ENCODE data around the gene DPEP2NB. TPM values are rescaled to one million over a fixed set of nuclear protein-coding genes. Genes with fewer than 3 reads are reported as not detected.

DPEP2NB gene
- total RNA-seq, 3 donors from 2014 or later = not detected

- DNase-seq (no peak), ATAC-seq (no peak)
- TF ChIP-seq, protein P1, sequence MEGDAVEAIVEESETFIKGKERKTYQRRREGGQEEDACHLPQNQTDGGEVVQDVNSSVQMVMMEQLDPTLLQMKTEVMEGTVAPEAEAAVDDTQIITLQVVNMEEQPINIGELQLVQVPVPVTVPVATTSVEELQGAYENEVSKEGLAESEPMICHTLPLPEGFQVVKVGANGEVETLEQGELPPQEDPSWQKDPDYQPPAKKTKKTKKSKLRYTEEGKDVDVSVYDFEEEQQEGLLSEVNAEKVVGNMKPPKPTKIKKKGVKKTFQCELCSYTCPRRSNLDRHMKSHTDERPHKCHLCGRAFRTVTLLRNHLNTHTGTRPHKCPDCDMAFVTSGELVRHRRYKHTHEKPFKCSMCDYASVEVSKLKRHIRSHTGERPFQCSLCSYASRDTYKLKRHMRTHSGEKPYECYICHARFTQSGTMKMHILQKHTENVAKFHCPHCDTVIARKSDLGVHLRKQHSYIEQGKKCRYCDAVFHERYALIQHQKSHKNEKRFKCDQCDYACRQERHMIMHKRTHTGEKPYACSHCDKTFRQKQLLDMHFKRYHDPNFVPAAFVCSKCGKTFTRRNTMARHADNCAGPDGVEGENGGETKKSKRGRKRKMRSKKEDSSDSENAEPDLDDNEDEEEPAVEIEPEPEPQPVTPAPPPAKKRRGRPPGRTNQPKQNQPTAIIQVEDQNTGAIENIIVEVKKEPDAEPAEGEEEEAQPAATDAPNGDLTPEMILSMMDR (IDR thresholded peaks at IDR 0.05) = no peak
- intact Hi-C loops (cut with DNase I, micrococcal nuclease) = no loop called here
- H3K36me3 ChIP-seq (ENCODE audit: low read depth) = no peaks in the 10 kb centered on the region
- peaks cover 22% of the 10 kb centered on the region for H3K4me1 ChIP-seq (ENCODE audit: low read depth)
- no peaks in the 10 kb centered on the region for H3K9me3 ChIP-seq
- H3K4me3 ChIP-seq = no peak overlapping the region
These were observed 49.8 kb downstream of the DPEP2NB start for GRCh38 chr16:67965668-67966548.

GRCh38 chr16:67964477-67965131, 51.1 kb downstream of the DPEP2NB start:
- intact Hi-C loops (cut with DNase I, micrococcal nuclease) = no loop called here
- DNase-seq (no peak), ATAC-seq (no peak)
- Histone ChIP-seq H3K9me3 (no peaks in the 10 kb centered on the region), H3K36me3 (ENCODE audit: low read depth) (no peaks in the 10 kb centered on the region), H3K4me1 (ENCODE audit: low read depth) (peaks cover 22% of the 10 kb centered on the region), H3K4me3 (no peak overlapping the region)
- TF ChIP-seq, protein P1 (IDR thresholded peaks at IDR 0.05) = no peak

- H3K4me1 ChIP-seq (ENCODE audit: low read depth) = peaks cover 27% of the 10 kb centered on the region
- H3K4me3 ChIP-seq = no peak overlapping the region
- no peaks in the 10 kb centered on the region for H3K9me3 ChIP-seq
- TF ChIP-seq, protein P1 (IDR thresholded peaks at IDR 0.05) = no peak
- H3K36me3 ChIP-seq (ENCODE audit: low read depth) = no peaks in the 10 kb centered on the region
- DNase-seq (no peak), ATAC-seq (no peak)
- intact Hi-C loops (cut with DNase I, micrococcal nuclease) = no loop called here
These were observed 51.9 kb downstream of the DPEP2NB start for GRCh38 chr16:67963662-67964321.

Other genes starting within 250 kb of the DPEP2NB start
- gene RANBP10, start 209.4 kb downstream of the DPEP2NB start, total RNA-seq = 10 to 100 TPM; 19.6 to 24.1 (median 20.6) TPM
- 1 to 10 TPM in 1 of 3 donors, under 1 TPM in 2; 0.41 to 2.0 (median 0.48) TPM for gene TSNAXIP1, start 209.0 kb downstream of the DPEP2NB start, total RNA-seq
- 10 to 100 TPM; 18.1 to 43.3 (median 20.5) TPM for gene THAP11, start 173.6 kb downstream of the DPEP2NB start, total RNA-seq
- 10 to 100 TPM; 56.0 to 69.3 (median 58.0) TPM for gene NUTF2, start 169.0 kb downstream of the DPEP2NB start, total RNA-seq
- gene CENPT, start 168.2 kb downstream of the DPEP2NB start, total RNA-seq = 10 to 100 TPM; 33.2 to 55.0 (median 36.6) TPM
- gene EDC4, start 142.9 kb downstream of the DPEP2NB start, total RNA-seq = 10 to 100 TPM; 58.3 to 82.0 (median 64.6) TPM
- gene NRN1L, start 131.0 kb downstream of the DPEP2NB start, total RNA-seq = under 1 TPM in 2 of 3 donors, not detected in 1; 0.49 to 0.99 TPM
- gene PSKH1, start 122.7 kb downstream of the DPEP2NB start, total RNA-seq = 10 to 100 TPM; 33.8 to 43.3 (median 38.1) TPM
- gene CTRL, start 84.0 kb downstream of the DPEP2NB start, total RNA-seq = 1 to 10 TPM in 1 of 3 donors, under 1 TPM in 2; 0.61 to 2.3 (median 0.80) TPM
- gene PSMB10, start 79.1 kb downstream of the DPEP2NB start, total RNA-seq = 100 to 1,000 TPM in 2 of 3 donors, 10 to 100 TPM in 1; 96.9 to 175 (median 139) TPM
- 10 to 100 TPM in 1 of 3 donors, 1 to 10 TPM in 2; 2.2 to 20.3 (median 9.4) TPM for gene LCAT, start 71.8 kb downstream of the DPEP2NB start, total RNA-seq
- 10 to 100 TPM in 2 of 3 donors, 1 to 10 TPM in 1; 4.0 to 68.5 (median 22.2) TPM for gene SLC12A4, start 47.3 kb downstream of the DPEP2NB start, total RNA-seq
- not detected for gene DPEP3, start 35.4 kb downstream of the DPEP2NB start, total RNA-seq
- gene DPEP2, start 16.4 kb downstream of the DPEP2NB start, total RNA-seq = 1 to 10 TPM; 1.5 to 2.8 (median 1.6) TPM
- 1 to 10 TPM; 6.1 to 7.2 (median 6.8) TPM for gene DDX28, start 7.3 kb upstream of the DPEP2NB start, total RNA-seq
- 10 to 100 TPM; 11.6 to 13.5 (median 12.6) TPM for gene DUS2, start 7.4 kb upstream of the DPEP2NB start, total RNA-seq
- gene NFATC3, start 69.5 kb upstream of the DPEP2NB start, total RNA-seq = 10 to 100 TPM; 24.2 to 44.0 (median 25.5) TPM
- 100 to 1,000 TPM in 1 of 3 donors, 10 to 100 TPM in 2; 46.6 to 125 (median 94.5) TPM for gene ESRP2, start 220.2 kb upstream of the DPEP2NB start, total RNA-seq
- gene PLA2G15, start 229.5 kb upstream of the DPEP2NB start, total RNA-seq = 10 to 100 TPM; 13.2 to 14.2 (median 13.5) TPM
- 10 to 100 TPM; 35.0 to 41.4 (median 37.2) TPM for gene SLC7A6, start 248.6 kb upstream of the DPEP2NB start, total RNA-seq

Measured in mucosa of descending colon (tissue), 3 donors.